ENCODE measurements around the gene ENDOG. TPM values are rescaled to one million over a fixed set of nuclear protein-coding genes. Genes with fewer than 3 reads are reported as not detected.

Gene ENDOG
- total and polyA plus RNA-seq, 2 donors (not counting 1 experiment from before 2014, with no cell fraction given) = 5.2 to 15.5 TPM

- Histone ChIP-seq H3K79me2 (ENCODE audit: control insufficient read depth, insufficient read depth, low read length) (peaks cover 3% of the 10 kb centered on the region), H2AFZ (ENCODE audit: low read length) (no peak overlapping the region), H3K9me3 (ENCODE audit: control insufficient read depth, insufficient read depth, low read depth, low read length) (no peaks in the 10 kb centered on the region), H3K4me2 (ENCODE audit: extremely low read depth, insufficient read depth, low read length) (no peak overlapping the region), H3K4me1 (ENCODE audit: control insufficient read depth, extremely low read depth, insufficient read depth, low read length) (peaks cover 7% of the 10 kb centered on the region), H3K4me3 (replicated peaks in 1 of 4; ENCODE audit: control extremely low read depth in 1 of 4, insufficient read depth in 1 of 4, low read depth in 3 of 4, low read length in 4 of 4) (no peak overlapping the region), H4K20me1 (ENCODE audit: control insufficient read depth, extremely low read depth, insufficient read depth, low read length) (no peaks in the 10 kb centered on the region), H3K9ac (ENCODE audit: insufficient read depth, low read length) (no peak overlapping the region), H3K27me3 (ENCODE audit: control insufficient read depth, insufficient read depth, low read length) (no peaks in the 10 kb centered on the region), H3K27ac (ENCODE audit: insufficient read depth, low read length) (no peak overlapping the region), H3K36me3 (ENCODE audit: control insufficient read depth, insufficient read depth, low read length) (peaks cover 28% of the 10 kb centered on the region)
- TF ChIP-seq, protein P1, sequence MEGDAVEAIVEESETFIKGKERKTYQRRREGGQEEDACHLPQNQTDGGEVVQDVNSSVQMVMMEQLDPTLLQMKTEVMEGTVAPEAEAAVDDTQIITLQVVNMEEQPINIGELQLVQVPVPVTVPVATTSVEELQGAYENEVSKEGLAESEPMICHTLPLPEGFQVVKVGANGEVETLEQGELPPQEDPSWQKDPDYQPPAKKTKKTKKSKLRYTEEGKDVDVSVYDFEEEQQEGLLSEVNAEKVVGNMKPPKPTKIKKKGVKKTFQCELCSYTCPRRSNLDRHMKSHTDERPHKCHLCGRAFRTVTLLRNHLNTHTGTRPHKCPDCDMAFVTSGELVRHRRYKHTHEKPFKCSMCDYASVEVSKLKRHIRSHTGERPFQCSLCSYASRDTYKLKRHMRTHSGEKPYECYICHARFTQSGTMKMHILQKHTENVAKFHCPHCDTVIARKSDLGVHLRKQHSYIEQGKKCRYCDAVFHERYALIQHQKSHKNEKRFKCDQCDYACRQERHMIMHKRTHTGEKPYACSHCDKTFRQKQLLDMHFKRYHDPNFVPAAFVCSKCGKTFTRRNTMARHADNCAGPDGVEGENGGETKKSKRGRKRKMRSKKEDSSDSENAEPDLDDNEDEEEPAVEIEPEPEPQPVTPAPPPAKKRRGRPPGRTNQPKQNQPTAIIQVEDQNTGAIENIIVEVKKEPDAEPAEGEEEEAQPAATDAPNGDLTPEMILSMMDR (conservative IDR thresholded peaks at IDR 0.05 in 1 of 2, IDR thresholded peaks at IDR 0.05 in 1 of 2; ENCODE audit: low read depth in 1 of 2, low read length in 2 of 2) = no peak
- no peak for TF ChIP-seq EZH2 (IDR thresholded peaks at IDR 0.05; ENCODE audit: low read length, missing control alignments)
- no peak for DNase-seq (ENCODE audit: low read depth in 2 of 2)
Observed at GRCh38 chr9:128823362-128823902, 5.1 kb downstream of the ENDOG start.

- no peak overlapping the region for H3K9ac ChIP-seq (ENCODE audit: insufficient read depth, low read length)
- no peak overlapping the region for H2AFZ ChIP-seq (ENCODE audit: low read length)
- peaks cover 7% of the 10 kb centered on the region for H3K4me1 ChIP-seq (ENCODE audit: control insufficient read depth, extremely low read depth, insufficient read depth, low read length)
- H3K79me2 ChIP-seq (ENCODE audit: control insufficient read depth, insufficient read depth, low read length) = peaks cover 6% of the 10 kb centered on the region
- H3K27ac ChIP-seq (ENCODE audit: insufficient read depth, low read length) = no peak overlapping the region
- H3K27me3 ChIP-seq (ENCODE audit: control insufficient read depth, insufficient read depth, low read length) = no peaks in the 10 kb centered on the region
- no peaks in the 10 kb centered on the region for H4K20me1 ChIP-seq (ENCODE audit: control insufficient read depth, extremely low read depth, insufficient read depth, low read length)
- no peak overlapping the region for H3K4me3 ChIP-seq (replicated peaks in 1 of 4; ENCODE audit: control extremely low read depth in 1 of 4, insufficient read depth in 1 of 4, low read depth in 3 of 4, low read length in 4 of 4)
- TF ChIP-seq, protein P1 (conservative IDR thresholded peaks at IDR 0.05 in 1 of 2, IDR thresholded peaks at IDR 0.05 in 1 of 2; ENCODE audit: low read depth in 1 of 2, low read length in 2 of 2) = no peak
- TF ChIP-seq EZH2 (IDR thresholded peaks at IDR 0.05; ENCODE audit: low read length, missing control alignments) = no peak
- H3K36me3 ChIP-seq (ENCODE audit: control insufficient read depth, insufficient read depth, low read length) = peaks cover 28% of the 10 kb centered on the region
- H3K9me3 ChIP-seq (ENCODE audit: control insufficient read depth, insufficient read depth, low read depth, low read length) = no peaks in the 10 kb centered on the region
- H3K4me2 ChIP-seq (ENCODE audit: extremely low read depth, insufficient read depth, low read length) = no peak overlapping the region
- no peak for DNase-seq (ENCODE audit: low read depth in 2 of 2)
Observed at GRCh38 chr9:128823903-128824406, 5.7 kb downstream of the ENDOG start.

DNA sequence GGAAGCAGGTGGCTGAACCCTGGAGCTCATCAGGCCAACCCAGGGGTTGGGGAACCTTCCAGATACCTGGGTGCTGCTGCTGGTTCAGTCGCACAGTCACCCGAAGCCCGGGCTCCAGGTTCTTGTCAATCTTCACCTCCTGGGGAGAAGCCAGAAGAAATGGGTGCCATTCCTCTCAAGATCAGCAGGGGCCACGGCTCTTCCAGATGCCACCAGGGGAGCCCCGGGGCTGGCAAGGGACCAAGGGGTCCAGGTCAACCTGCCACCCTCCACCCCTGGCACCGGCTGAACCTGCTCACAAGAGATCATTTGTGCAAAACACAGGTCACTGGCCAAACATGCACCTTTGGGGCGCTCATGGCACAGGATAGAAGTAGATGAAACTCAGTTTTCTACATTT lies 6.6 kb downstream of the ENDOG start:
- Histone ChIP-seq H3K4me1 (ENCODE audit: control insufficient read depth, extremely low read depth, insufficient read depth, low read length) (peaks cover 1% of the 10 kb centered on the region), H3K79me2 (ENCODE audit: control insufficient read depth, insufficient read depth, low read length) (peaks cover 7% of the 10 kb centered on the region), H4K20me1 (ENCODE audit: control insufficient read depth, extremely low read depth, insufficient read depth, low read length) (no peaks in the 10 kb centered on the region), H2AFZ (ENCODE audit: low read length) (no peak overlapping the region), H3K4me3 (replicated peaks in 1 of 4; ENCODE audit: control extremely low read depth in 1 of 4, insufficient read depth in 1 of 4, low read depth in 3 of 4, low read length in 4 of 4) (no peak overlapping the region), H3K27me3 (ENCODE audit: control insufficient read depth, insufficient read depth, low read length) (no peaks in the 10 kb centered on the region), H3K27ac (ENCODE audit: insufficient read depth, low read length) (no peak overlapping the region), H3K36me3 (ENCODE audit: control insufficient read depth, insufficient read depth, low read length) (peaks cover 28% of the 10 kb centered on the region), H3K9me3 (ENCODE audit: control insufficient read depth, insufficient read depth, low read depth, low read length) (no peaks in the 10 kb centered on the region), H3K9ac (ENCODE audit: insufficient read depth, low read length) (no peak overlapping the region), H3K4me2 (ENCODE audit: extremely low read depth, insufficient read depth, low read length) (no peak overlapping the region)
- DNase-seq (ENCODE audit: low read depth in 2 of 2) = no peak
- TF ChIP-seq EZH2 (IDR thresholded peaks at IDR 0.05; ENCODE audit: low read length, missing control alignments) = no peak
- TF ChIP-seq, protein P1 (conservative IDR thresholded peaks at IDR 0.05 in 1 of 2, IDR thresholded peaks at IDR 0.05 in 1 of 2; ENCODE audit: low read depth in 1 of 2, low read length in 2 of 2) = no peak
